GF-D8 (cell line): Measurements from ENCODE around the gene NDUFB7.
"Not testable (repeated sequence)": the region's sequence is repeated elsewhere in the genome, so short reads cannot be mapped to it uniquely, and the experiment has no call there.

Experiments used
- DNase-seq: peaks from one replicate; lab custom pipeline; 2025; lab: John Stamatoyannopoulos, UW

The NDUFB7 gene

DNA sequence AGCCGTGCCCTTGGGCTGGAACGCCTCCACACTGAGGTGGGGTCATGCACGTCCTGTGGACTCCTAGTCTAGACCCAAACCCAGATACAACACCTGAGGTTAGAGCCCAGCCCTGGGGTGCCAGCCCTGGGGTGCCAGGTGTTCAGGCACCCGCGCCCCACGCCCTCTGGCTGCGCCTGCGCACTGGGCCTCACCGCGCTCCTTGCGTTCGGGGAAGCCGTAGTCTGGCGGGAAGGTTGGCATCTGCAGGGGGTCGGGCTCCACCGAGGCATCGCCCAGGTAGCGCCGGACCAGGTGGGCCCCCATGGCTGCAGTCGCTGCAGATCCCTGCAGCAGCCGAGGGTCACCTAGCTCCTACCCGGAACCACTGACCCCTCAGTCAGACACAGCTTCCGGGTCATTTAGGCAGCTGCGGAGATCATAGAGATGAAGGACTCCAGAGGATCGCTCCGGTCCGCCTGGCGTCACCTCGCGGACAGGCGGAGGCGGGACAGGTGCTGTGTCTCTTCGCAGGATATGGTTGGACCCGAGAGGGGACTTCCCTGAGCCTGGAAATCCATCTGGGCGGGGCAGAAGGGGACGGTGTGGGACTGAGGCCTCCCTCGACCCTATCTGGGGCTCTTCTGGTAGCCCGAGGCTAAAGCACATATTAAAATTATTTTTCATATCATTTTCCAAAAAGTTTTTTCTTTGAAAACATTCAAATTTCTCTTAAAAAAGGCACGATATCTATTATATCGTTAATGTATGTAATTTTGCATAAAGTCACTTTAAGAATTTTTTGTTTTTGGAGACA is at the start of gene NDUFB7:
Gene NDUFB7 (minus strand): TSS at position 372 of the 796 bp plus-strand sequence. CDS start 66 bp downstream, at position 306.
- peak; percentile 85 for DNase-seq

DNA sequence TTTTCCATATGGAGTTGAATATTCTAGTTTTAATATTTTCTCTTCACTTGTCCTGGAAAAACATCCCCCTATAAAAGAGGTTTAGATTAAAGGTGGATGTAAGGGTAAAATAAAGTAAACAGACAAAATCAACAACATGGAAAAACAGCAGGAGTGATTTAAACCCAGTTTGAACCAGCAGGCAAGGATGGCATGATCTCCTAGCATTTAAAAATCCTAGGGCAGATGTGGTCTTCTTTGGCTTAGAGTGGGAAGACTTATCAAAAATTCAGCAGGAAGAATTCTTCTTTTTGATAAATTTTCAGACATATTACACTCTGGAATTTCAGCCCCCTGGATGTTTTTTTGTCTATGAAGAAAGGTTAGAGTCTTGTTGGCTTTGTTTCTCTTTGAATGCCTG is 47.5 kb upstream of the NDUFB7 start:
- DNase-seq, result no peak

DNA sequence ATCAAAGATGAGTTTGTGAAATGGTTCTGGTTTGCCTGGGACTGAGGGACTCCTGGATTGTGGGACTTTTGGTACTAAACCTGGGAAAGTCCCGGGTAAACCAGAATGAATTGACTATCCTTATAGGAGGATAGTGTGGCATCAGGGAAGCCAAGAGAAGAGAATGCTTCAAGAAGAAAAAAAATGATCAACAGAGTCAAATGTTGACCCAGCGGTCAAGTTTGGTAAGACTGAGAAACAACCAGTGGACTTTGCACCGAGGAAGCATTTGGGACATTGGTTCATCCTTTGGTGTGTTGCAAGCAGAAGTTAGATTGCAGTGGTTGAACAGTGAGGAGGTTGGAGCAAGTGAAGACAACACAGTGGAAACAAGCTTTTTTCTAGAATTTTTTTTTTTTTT is 44.5 kb upstream of the NDUFB7 start:
- DNase-seq, result peak; percentile 88

DNA sequence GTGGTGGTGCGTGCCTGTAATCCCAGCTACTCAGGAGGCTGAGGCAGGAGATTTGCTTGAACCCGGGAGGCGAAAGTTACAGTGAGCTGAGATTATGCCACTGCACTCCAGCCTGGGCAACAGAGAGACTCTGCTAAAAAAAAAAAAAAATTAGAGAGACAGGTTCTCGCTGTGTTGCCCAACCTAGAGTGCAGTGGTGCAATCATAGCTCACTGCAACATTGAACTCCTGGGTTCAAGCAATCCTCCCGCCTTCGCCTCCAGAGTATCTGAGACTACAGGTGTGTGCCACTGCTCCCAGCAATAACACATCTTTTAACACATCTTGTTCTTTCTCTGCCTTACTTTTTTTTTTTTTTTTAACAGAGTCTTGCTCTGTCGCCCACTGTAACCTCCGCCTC is 43.8 kb upstream of the NDUFB7 start:
- DNase-seq, result no peak

DNA sequence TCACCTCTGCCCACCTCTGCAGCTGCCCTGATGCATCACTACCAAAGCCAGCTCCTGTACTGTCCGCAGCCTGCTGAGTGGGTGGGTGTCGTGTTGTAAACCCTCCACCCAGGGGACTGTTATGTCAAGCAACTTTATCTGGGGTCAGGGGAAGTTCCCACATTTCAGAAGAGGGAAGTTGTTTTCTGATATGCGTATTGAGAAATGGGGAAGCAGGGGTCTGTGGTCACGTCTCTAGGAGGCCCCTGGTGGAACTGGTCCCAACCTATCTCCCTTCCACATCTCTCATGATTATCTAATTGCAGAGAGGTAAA is 42.2 kb upstream of the NDUFB7 start:
- peak; percentile 90 for DNase-seq

DNA sequence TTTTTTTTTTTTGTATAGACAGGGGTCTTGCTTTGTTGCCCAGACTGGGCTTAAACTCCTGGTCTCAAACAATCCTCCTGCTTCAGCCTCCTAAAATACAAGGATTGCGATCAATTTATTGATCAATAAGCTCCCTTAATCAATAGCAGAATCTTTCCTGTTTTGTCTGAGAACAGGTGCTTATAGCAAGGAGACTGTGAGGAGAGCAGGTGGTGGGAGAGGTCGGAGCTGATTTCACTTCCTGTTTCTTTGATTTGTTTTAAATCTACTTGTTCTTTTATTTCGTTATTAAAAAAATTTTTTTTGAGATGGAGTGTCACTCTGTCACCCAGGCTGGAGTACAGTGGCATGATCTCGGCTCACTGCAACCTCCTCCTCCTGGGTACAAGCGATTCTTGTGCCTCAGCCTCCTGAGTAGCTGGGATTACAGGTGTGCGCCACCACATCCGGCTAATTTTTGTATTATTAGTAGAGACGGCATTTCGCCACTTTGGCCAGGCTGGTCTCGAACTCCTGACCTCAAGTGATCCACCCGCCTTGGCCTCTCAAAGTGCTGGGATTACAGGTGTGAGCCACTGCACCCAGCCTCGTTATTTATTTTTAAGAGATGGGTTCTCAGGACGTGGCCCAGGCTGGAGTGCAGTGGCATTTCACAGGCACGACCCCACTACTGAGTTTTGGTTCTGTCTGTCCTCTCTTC is 41.7 kb upstream of the NDUFB7 start:
- not testable (repeated sequence) for DNase-seq

DNA sequence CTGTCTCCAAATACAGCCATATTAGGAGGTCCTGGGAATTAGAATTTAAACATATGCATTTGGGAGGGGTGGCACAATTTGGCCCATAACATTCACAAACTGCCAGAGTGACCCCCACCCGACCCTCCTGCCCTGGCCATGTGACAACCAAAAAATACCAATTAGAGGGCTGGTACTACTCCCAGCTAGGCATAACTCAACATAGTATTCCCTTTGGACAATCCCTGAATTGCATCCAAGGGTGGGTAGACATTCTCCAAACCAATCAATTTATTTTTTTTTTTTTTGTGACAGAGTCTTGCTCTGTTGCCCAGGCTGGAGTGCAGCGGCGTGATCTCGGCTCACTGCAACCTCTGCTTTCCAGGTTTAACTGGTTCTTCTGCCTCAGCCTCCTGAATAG is 40.8 kb upstream of the NDUFB7 start:
- DNase-seq, result no peak

DNA sequence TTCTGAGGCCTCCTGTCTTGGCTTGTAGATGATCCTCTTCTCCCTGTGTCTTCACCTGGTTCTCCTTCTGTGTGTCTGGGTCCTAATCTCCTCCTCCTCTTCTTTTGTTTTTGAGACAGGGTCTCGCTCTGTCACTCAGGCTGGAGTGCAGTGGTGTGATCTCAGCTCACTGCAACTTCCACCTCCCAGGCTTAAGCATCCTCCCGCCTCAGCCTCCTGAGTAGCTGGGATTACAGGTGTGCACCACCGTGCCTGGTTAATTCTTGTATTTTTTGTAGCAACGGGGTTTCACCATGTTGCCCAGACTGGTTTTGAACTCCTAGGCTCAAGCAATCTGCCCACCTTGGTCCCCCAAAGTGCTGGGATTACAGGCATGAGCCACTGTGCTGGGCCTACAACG is 40.4 kb upstream of the NDUFB7 start:
- DNase-seq, result not testable (repeated sequence)

DNA sequence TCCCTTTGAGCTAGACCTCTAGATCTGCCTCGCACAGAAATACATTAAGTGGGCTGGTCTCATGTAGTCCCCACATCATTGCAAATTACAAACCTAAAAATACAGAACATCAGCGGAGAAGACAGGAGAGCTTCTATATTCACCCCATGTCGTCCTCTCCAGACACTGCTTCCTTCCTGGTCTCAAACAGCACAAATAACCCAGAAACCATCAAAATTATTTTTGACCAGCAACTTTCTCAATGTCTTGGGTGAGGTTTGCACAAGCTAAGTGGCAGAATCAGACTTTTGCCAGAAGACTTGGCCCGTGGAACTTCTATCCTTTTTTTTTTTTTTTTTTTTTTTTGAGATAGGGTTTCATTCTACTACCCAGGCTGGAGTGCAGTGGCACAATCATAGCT is 39.2 kb upstream of the NDUFB7 start:
- DNase-seq, result no peak

DNA sequence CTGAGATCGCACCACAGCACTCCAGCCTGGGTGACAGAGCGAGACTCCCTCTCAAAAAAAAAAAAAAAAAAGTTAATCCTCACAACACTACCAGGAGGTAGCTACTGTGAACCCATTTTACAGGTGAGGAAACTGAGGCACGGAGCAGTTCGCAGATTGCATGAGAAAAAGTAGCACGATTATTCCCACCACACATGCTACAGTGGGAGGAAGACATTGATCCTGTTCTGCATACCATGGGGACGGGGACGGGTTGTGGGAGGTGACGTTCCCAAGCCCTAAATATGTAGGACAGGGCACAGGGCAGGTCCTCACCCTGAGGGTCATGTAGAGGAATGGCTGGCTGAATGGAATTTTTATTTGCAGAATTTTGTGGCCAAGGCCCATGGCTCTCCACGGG is 34.8 kb upstream of the NDUFB7 start:
- no peak for DNase-seq

DNA sequence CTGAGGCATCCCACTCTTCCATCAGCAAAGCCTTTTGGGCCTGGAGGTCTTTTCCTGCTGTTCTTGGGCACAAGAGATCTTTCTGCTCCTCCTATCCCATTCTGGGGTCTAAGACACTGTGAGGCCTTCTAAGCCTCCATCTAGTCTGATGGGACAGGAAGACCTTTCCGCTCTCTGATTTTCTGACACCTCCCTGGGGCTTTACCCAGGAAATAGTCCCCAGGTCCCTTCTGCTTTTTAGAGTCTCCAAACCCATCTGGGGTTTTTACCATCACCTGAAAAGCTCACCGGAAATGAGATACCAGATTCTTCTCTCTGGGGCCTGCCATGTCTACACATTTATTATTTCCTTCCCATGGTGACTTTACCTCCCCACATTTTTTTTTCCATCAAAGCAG is 32.1 kb upstream of the NDUFB7 start:
- DNase-seq, result no peak

DNA sequence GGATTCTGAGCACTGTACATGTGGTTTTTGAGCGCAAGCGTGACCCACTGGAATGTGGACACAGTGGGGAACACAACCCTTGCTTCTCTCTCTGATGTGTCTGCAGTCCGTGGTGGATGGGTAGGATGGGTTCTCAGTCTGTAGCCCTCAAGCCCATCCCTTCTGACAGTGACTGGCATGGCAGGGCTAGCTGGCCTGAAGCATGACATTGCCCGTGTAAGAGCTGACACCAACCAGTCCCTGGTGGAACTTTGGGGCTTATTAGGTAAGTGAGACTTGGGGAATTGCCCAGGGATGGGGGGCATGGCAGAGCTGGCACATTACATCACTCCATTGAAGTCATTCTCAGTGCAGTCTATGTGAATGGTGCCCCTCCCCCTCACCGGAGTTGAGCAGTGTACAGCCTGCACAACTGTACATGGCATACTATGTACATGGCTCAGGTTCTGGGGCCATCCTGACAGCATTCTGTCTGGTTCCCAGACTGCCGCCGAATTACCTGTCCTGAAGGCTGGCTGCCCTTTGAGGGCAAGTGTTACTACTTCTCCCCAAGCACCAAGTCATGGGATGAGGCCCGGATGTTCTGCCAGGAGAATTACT is 27.8 kb upstream of the NDUFB7 start:
- no peak for DNase-seq

DNA sequence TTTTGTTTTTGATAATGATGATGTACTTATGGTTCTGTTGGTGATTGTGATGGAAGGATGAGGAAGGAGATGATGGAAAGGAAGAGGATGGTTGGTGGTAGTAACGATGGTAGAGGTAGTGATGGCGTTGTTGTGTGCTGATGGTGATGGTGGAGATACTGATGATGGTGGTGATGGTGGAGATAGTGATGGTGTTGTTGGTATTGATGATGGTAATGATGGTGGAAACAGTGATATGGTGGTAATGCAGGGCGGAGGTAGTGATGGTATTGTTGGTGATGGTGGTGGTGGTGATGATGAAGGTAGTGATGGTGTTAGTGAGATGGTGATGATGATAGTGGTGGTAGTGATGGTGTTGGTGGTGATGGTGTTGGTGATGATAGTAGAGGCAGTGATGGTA is 23.7 kb upstream of the NDUFB7 start:
- no peak for DNase-seq

DNA sequence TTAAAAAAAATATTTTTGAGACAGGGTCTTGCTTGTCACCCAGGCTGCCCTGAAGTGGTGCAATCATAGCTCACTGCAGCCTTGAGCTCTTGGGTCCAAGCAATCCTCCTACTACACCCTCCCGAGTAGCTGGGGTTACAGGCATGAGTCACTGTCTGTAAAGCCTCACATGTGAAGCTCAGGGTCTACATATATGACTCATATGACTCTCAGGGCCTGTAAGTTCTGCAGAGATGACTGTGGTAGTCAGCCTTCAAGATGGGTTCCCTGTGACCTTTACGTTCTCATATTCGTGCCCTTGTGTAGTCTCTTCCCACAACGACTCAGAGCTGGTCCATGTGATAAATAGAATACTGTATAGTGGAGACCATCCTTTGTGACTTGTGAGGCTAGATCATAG is 17.6 kb upstream of the NDUFB7 start:
- not testable (repeated sequence) for DNase-seq

DNA sequence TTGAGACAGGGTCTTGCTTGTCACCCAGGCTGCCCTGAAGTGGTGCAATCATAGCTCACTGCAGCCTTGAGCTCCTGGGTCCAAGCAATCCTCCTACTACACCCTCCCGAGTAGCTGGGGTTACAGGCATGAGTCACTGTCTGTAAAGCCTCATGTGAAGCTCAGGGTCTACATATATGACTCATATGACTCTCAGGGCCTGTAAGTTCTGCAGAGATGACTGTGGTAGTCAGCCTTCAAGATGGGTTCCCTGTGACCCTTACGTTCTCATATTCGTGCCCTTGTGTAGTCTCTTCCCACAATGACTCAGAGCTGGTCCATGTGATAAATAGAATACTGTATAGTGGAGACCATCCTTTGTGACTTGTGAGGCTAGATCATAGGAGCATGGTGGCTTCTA is 13.3 kb upstream of the NDUFB7 start:
- not testable (repeated sequence) for DNase-seq

DNA sequence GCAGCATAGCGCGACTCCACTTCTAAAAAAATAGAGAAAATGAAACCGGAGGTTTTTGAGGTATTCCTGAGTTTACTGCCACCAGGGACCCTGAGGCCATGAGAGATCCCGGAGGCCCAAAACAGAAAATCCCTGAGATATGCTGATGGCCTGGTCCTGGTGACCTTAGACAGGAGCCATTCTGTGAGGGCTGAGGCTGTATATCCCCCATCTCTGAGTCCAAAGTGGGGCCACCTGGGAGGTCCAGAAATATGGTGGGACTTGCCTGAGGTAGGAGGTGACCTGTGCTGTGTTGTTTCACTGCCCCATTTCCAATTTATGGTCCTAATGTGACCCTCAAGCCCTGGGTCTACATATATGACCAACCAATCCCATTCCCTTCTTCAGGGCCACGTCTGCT is 12.5 kb upstream of the NDUFB7 start:
- DNase-seq, result not testable (repeated sequence)

DNA sequence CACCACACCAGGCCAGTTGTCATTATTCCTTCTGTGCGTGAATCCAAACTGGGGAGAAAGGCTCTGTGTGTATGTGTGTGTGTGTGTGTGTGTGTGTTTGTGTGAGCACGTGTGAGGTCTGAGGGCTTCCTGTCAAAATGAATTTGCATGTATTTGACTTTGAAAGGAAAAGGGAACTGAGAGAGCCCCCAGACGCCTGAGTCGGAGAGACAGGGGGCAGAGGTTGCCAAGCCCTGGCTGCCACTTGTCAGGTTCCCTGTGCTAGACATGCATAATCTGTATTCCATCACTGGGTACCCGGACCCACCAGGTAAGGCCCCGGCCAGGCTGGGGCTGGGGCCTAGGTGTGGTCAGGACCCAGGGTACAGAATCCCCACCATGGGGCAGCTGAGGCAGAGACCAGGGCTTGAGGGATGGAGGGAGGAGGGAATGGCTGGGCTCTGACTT is 11.1 kb upstream of the NDUFB7 start, which contains the start of gene CLEC17A:
Gene CLEC17A (plus strand): TSS at position 191 of the 447 bp plus-strand sequence. CDS start 77 bp downstream, at position 268.
- no peak for DNase-seq

DNA sequence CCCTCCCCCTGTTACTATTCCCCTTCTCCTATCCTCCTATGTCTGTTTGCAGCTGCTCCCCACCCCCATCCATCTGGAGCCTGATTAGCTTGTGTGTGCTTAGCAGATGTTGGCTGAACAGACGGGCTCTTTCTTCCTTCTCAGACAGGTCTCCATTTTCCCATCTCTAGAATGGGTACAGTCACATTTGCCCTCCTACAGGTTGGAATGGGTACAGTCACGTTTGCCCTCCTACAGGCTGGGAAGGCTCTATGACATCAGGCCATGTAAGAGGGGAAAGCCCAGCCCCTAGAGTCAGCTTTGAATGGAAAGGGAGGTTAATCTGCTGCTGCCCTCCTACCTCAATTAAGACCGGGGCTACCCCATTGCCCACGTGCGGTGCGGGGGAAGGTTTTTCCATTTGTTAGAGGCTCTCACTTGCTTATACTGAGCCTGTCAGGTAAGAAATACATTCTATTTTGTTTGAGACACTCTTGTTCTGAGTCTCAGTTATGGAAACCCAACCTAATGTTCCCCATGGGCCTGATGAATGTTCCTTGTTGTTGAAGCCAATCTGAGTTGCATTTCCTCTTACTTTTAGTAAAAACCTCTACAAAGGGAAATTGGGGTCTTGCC is 8.9 kb upstream of the NDUFB7 start:
- DNase-seq, result no peak

DNA sequence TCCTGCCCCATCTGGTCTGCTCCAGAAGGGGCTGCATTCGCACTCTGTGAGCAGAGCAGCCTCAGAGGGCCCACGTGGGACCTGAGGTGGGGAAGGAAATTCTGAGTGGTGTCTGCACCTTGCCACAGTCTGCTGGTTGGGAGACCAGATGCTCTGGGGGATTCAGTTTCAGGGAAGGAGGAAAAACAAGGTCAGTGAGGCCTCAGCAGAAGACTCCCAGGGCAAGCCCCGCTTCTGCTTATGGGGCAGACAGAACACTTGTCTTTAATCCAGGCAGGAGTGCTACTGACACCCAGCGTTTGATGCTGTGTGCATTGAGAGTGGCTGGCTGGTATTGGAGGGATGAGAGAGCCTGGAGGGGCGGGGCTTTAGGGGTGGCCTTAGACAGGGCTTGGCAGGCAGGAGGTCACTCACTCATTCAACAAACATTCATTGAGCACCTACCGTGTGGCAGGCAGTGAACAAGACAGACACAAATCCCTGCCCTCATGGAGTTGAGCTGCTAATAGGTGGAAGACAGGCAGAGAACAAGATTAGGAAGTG is 6.1 kb upstream of the NDUFB7 start:
- DNase-seq, result no peak

DNA sequence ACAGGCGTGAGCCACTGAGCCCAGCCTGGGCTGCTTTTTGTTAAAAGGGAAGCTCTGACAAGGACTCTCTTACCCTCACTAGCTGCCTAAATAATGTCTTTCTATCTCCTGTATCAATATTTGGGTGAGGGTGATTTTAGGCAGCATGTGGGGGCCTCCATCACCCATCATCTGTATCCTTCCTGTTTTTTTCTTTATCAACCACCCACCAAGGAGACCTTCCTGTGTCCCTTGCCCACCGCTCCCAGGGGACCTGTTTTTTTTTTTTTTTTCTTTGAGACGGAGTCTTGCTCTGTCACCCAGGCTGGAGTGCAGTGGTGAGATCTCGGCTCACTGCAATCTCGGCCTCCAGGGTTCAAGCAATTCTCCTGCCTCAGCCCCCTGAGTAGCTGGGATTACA is 5.4 kb upstream of the NDUFB7 start:
- no peak for DNase-seq

DNA sequence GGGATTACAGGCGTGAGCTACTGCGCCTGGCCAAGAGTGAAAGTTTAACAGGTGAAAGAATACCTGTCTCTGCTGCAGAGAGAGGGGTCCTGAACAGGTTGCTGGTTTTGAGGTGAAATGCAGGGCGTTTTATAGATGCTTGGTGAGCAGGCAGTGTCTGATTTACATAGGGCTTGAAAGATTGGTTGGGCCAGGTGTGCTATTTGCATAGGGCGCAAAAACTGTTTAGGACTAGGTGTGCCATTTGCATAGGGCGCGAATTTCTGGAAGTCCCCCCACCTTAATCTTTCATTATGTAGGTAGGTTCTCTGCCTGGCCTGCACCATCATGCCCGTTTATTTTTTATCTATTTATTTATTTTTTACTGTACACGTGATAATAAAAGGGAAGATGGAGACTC is 4.5 kb upstream of the NDUFB7 start:
- DNase-seq, result no peak

DNA sequence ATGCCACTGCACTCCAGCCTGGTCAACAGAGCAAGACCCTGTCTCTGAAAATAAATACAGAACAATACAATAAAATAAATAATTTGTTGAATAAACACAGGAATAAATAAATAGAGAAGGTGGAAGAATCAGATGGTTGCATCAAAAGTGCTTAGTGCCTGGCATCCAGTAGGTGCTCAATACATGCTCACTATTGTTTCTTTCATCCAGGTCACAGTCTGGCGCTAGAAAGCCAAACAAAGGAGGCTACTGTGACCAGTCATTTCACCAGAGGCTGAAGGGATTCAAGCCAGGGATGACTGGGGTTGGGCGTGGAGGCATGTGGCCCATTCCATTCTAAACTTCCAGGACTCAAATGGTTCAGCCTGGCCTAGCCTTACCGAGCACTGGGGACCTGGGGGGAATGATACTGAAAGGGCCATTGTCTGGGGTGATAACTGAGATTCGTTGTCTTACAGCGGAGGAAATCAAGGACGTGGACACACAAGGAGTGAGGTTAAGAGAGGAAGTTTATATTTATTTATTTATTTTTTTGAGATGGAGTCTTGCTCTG is 3.6 kb upstream of the NDUFB7 start:
- no peak for DNase-seq
